ENCODE measurements around the gene TFCP2L1.
A peak's percentile ranks its signal among the peaks of the same experiment; 100 is the strongest.
"Not testable (repeated sequence)": the region's sequence is repeated elsewhere in the genome, so short reads cannot be mapped to it uniquely, and the experiment has no call there.

TFCP2L1 gene

DNA sequence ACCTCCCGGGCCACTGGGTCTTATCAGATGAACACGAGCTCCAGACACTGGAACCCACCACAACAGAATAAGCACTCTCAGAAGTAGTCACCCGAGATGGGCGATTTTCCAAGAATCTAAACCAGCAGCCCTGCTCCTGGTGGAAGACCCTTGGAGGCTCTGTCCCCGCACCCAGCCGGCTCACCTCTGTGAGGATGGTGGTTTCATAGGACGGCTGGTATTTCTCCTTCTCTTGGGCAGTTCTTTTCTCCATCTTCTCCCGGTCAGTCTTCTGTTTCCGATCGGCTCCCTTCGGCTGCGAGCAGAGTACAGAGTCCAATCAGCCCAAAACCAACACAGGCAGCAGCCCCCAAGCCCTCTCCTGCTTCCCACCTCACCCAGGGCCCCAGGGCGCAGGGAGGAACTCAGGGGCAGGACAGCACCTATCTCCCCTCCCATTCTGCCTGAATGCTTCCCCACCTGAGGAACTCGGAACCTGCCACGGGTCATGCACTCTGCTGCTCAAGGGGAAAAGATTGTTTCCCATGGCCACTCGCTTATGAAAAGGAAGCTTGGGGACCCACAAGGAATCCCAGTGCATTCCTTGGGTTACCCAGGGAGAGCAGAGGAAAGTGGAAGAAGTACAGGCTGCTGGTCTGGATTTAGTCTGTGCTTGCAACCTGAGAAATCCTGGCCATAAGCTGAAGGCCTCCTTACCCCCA, 42.7 kb downstream of the TFCP2L1 start:
- no peak for DNase-seq

DNA sequence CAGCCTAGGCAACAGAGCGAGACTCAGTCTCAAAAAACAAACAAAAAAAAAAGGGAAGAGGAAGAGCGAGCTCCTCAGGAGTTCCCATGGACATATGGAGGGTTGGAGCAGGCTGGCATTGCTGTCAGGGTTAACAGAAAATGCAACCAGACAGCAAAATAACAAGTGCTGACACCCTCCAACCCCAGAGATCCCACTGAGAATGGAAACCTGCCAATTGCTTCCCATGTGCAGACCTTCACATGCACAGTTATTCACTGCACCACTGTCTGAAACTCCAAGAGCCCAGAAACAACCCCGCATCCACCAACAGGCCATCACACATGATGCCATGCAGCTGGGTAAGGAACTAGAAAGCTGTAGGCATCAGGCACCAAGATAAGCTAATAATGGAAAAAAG, 43.5 kb downstream of the TFCP2L1 start:
- DNase-seq = no peak

DNA sequence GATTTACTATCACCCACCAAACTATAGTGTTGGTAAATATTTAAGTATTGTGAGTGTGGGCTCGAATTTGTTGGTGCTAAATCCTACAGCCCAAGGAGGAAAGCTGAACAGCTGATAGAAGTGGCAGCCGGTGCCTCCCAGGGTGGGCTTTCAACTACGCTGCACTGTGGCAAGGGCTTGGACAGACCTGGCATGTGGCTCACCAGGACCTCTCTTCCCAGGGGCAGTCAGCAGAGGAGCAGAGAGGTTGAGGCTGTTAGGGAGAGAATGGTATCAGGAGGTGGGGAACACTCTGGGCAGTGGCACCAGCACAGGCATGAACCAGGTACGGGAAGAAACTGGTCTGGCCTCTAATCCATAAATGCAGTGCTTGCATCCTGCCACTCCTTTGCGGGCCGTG, 44.6 kb downstream of the TFCP2L1 start:
- no peak for DNase-seq

DNA sequence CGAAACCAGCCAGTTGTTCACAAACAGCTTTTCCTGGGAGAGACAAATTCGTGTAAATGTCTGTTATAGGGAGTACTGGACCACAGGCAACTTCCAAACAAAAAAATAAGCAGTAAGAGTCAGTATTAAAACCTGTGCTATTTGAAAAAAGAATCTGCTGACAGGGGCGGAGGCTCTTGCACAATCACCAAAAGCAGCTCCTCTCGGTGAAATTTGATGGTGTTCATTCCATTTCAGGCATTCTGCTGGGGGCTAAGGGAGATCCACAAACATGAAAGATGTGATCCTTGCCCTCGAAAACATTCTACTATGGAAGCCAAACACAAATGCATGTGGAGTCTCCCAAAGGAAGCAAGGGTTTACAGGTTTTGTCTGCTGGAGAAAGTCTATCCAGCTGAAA, 45.0 kb downstream of the TFCP2L1 start:
- no peak for DNase-seq

DNA sequence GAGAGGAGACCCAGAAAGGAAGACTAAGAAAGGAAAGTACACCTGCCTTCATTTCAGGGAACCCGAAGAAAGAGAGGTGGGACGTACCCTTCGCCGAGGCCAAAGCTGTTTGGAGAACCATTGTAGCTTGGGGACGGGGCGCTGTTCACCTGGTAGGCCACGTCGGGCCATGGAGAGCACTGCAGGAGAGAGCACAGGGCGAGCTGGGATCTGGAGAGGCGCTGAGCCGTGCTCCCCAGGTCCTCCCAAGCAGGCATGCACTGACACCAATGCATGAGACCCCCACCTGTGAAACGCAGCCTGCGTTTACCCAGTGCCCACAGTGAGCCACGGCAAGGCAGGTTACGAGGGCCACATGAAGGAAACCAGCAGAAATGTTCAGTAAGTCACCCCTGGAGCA, 45.5 kb downstream of the TFCP2L1 start:
- DNase-seq = no peak

DNA sequence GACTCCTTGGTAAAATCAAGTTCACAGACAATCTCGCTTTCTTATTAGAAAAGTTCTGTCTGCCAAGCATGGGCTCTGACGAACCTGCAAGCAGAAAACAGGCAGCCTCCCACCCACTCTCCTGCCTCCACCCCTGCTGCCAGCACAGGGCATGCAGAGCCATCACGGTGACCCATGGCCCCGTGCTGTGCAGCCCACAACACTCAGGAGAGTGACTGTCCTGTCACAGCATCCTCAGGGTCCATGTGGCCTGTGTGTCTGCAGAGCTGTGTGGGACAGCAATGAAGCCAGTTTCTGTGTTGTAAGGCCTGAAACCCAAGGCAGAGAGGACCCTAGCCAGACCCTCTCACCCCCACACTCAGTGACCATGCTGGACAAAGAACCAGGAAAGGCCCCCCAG, 46.2 kb downstream of the TFCP2L1 start:
- no peak for DNase-seq

DNA sequence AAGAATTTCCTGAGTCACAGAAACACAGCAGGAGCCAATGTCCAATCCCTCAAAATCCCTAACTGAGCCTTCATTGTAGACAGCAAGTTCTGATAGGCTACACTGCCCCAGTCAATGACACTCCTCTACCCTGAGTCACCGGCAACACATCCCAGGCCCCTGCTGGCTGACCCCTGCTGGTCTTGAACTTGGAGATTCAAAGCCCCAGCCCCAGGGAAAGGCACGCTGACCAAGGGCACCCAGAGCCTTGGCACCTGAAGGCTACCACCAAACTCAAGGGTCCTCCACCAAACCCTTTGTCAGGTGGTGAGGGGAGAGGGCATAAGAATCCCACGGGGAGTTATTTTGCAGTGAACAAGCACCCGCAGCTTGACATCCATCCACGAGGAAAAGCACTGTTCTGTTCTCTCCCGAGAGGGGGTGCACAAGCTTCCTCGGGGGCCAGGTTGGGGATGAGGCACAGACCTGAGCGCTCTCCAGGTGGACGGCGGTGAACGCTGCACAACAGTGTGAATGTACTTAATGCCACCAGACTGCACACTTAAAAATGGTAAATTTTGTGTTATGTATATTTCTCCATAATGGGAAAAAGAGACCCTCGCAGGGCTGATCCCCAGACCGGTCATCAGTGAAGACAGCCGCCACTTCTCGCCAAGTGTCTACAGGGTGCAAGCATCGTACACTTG, 46.9 kb downstream of the TFCP2L1 start:
- no peak for DNase-seq

DNA sequence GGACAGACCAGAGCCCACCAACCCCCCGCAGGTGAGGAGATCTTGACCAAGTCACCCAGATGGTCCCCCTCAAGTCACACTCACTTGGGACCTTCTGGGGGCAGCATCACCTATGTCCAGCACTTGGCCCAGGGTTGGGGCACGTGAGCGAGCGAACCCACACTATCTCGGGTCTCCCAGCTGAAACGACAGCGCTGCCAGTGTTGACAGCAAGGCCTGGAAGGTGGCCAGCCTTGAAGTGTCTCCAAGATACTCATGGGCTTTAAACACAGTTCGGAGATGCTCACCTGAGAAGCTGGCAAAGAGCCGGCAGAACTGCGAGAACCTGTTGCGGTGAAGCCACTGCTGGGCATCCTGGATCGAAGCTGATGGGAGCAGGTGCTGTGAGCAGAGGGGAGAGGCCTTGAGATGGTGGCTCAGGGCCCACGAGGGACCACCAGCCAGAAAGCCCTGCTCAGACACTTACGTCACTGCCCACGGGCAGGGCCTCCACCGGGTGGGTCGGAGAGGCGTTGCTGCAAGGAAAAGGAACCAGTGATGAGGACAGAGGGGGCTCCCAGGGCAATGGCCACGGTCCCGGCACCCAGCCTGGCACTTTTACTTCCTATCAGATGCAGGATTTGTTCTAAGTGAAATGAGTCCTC, 47.5 kb downstream of the TFCP2L1 start:
- no peak for DNase-seq

DNA sequence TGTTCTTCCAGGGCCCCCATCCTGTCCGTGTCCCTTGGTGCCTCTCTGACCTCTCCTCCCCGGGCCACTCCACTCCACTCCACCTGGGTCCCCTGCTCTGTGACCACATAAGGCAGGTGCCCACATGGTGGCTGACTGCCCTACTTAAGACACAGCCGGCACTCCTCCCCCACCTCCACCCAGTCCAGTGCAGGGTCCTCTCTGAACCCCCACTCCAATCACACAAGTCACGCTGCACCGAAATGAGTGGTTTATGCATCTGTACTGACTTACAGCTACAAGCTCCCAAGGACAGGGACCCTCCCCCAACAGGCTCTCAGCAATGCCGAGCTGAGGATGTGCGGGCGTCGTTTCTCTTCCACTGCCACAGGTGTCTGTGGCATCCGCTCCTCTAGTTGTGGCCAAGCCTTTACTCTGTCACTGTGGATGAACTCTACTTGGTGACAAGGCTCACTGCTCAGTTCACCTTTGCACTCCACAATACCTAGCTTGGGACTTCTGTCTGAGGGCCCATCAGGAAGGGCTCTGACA, 48.3 kb downstream of the TFCP2L1 start:
- DNase-seq = no peak

DNA sequence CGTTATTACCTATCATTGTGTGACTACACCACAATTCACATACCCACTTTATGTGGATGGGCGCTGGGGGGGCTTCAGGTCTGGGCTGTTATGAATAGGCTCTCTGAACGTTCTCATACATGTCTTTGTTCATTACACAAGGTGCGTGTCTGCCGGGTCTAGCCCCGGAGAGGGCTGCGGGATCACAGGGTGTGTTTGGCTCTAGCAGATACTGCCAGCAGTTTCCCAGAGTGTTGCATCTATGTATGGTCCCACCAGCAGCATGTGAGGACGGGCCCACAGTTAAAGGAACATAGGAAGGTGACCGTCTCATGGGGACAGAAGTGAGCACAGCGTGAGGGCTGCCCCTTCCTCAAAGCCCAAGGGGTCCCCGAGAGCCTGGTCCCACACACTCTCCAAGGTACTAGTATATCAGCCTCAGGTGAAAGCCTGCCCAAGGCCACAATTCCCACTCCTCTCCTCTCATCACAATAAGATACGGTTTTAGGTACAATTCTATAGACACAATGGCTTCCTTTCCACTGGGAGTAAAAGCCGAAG, 48.8 kb downstream of the TFCP2L1 start:
- no peak for DNase-seq

DNA sequence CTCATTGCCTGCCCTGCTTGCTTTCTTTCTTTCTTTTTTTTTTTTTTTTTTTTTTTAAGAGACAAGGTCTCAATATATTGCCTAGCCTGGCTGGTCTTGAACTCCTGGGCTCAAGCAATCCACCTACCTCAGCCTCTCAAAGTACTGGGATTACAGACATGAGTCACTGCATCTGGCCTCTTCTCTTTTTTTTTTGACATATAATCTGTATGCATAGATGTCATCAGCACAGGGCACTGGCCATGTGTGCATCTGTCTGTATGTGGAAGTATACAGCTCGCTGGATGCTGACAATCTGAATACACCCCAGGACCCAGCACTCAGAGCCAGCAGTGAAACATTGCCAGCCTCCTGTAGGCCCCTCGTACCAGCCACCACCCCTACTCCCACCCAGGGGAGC, 49.5 kb downstream of the TFCP2L1 start:
- peak in 1 of 3 donors; percentile 15 for DNase-seq

DNA sequence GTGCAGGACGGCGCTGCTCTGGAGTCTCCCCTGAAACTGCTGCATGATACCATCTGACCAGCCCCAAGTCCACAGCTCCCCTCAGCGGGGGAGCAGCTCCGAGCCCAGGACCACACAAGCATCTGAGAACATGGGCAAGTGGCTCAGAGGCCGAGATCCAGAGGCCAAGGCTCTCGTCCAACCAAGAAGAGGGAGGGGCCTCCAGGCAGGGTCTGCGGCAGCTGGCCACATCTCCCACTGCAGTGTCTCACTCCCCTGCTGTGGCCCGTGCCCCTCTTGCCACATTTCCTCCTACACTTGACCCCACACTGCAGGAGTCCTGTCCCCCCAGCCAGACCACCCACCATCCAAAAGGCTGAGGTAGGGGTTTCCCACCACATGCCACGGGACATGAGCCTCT, 50.2 kb downstream of the TFCP2L1 start:
- DNase-seq = no peak

DNA sequence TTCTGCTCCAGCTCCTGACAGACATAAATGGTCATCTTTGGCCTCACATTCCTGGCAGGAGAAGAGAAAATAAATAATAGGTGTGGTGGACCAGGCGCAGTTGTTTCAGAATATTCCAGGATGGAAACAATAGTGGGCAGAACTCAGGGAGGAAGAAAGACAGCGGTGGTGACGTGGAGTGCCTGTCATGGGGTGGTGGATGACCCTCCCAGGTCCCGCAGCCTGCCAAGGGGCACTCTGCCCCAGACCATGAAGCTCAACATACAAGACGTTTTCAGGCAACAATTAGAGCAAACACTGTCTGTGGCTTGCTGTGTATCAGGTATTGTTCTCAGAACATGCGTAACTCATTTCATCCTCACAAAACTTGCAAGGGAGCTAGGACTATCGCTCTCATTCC, 50.9 kb downstream of the TFCP2L1 start:
- DNase-seq = no peak

DNA sequence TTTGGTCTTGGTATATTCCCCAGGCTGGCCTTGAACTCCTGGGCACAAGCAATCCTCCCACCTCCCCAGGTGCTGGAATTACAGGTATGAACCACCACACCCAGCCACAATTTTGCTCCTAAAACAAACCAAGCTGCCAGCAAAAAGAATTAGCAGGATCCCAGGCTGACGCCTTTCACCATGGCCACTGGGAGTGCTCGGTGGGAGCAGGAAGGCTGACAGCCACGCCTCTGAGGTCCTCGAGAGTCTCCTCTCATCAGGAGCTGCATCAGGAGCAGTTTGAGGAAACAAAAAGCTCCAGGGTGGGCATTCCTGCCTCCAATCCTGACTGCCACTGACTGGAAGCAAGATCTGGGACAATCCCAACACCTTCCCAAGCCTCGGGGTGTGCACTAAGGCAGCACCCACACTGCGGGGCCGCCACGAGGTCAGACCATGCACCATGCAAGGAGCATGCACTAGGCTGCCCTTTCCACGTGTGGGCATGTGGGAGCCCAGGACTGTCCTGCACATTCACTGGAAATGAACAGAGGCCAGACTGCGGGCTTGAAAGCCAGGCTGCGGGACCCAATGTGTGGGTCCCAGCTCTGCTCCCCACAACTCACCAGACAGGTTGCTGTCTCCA, 51.4 kb downstream of the TFCP2L1 start:
- DNase-seq = no peak

DNA sequence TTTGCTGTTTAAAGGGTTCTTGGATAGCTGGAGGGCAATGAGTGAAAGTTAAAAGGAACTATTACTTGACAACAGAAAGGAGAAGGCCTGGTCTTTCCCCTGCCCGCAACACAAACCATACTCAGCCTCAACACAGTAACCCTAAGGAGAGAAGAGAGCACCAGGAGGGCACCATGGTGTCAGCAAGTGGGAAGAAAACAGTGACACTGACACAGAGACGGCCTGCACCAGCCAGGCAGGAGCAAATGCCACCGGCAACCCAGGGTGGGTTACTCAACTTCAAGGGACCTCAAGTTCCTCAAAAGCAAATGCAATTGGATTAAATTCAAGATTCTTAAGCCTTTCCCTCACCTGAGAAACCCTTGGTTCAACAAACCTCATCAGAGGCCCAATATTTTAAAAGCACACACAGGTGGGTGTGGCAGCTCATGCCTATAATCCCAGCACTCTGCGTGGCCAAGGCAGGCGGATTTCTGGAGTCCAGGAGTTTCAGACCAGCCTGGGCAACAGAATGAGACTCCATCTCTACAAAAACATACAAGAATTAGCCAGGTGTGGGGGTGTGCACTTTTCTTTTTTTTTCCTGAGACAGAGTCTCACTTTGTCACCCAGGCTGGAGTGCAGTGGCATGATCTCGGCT, 52.3 kb downstream of the TFCP2L1 start:
- peak; percentile 22 to 27 (median 25) for DNase-seq

DNA sequence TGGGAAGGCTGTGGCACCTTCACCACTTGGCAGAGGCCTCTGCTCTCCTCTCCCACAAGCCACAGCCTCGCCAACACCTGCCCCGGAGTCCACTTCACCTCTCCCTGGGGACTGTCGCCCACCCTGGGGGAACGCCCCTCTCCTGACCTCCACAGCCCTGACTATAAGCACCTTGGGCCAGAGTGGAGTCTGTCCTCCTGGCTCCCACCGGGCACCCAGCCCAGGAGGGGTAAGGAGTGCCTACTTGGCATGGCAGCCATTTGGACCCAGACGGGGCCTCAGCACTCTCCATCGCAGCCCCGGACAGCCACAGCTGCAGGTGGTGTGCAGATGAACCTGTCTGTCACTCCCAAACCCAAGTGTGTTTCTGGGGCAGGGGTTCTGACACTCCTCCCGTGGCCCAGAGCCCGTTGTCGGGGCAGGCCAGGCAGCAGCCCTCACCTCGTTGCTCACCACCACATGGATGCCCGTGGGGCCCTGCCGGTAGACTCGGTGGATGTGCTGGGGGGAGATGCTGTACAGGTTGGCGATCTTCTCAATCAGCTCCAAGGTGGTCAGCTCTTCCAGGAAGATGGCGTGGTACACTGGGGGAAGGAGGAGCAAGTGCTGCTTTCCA, 53.5 kb downstream of the TFCP2L1 start:
- no peak for DNase-seq

DNA sequence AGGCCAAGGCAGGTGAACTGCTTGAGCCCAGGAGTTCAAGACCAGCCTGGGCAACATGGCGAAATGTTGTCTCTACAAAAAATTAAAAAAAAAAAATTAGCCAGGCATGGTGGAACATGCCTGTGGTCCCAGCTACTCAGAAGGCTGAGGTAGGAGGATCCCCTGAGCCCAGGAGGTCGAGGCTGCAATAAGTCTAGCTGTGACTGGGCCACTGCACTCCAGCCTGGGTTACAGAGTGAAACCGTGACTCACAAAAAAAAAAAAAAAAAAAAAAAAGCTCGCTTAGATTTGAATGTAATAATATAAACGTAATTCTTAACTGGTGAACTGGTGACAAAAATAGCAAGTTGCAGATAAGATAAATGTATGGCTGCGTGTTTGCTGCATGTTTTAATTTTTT, 56.5 kb downstream of the TFCP2L1 start:
- no peak for DNase-seq

DNA sequence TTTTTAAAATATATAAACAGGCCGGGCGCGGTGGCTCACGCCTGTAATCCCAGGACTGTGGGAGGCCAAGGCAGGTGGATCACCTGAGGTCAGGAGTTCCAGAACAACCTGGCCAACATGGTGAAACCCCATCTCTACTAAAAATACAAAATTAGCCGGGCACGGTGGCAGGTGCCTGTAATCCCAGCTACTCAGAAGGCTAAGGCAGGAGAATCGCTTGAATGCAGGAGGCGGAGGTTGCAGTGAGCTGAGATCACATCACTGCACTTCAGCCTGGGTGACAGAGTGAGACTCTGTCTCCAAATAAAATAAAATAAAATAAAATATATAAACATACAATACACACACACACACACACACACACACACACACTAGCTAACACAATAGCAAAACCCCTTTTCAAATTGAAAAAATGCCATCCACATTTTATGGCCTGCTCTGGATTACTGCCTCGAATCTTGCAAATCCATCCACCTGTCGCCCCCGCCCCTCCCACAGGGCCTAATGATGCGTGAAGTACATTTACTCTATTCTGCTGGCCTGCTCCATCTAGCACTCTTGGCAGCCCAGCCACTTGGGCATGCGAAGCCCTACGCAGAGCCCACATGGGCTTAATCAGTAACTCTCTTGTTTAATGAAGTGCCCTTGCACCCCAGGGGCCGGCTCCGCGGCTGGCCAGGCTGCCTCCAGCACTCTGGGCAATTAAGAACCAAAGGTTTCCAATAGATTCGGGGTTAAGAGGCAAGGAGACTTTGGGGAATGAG, 57.4 kb downstream of the TFCP2L1 start:
- not testable (repeated sequence) for DNase-seq

DNA sequence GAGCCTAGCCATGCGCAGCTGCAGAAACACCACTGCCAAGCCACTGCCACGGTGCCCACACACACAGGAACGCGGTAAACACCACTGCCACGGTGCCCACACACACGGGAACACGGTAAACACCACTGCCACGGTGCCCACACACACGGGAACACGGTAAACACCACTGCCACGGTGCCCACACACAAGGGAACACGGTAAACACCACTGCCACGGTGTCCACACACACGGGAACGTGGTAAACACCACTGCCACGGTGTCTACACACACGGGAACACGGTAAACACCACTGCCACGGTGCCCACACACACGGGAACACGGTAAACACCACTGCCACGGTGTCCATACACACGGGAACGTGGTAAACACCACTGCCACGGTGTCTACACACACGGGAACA, 59.3 kb downstream of the TFCP2L1 start:
- DNase-seq = not testable (repeated sequence)

DNA sequence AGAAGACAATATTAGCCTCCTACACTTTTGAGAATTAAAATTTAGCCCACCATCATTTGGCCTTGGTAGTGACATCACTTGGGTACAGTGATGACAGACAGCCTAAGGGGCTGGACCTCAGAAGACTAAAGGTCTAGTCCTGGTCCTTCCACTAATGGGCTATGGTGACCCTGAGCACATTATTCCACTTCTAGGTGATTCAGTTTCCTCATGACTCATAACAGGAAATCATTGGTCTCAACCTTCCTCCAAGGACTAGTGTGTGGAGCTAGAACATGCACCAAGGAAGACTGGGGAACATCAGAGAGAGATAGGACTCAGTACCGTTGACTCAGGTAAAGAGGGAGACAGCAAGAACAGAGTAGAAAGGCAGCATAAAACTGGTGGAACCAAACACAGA, 64.0 kb downstream of the TFCP2L1 start:
- DNase-seq = peak in 1 of 3 donors; percentile 16

DNA sequence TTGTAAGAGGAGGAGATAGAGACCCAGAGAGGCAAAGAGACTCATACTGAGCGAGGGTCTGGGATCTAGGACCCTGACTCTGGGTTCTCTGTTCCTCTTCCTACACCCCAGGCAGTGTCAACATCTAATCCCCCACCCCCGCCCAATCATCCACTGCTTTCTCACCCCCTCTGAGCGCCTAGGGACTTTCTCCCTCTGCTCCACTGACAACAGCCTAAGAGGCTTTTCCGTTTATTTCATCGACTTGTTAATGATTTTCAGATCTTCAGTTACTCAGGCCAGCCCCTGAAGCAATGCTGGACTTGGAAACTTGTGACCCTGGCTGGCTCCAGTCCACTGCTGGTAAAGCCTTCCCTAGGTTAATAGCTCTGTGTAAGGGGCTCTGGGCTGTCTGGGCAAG, 65.1 kb downstream of the TFCP2L1 start:
- DNase-seq = no peak
